Femur (tissue), 1 donor: ENCODE data around the gene ARHGEF6.
"Not testable (repeated sequence)": the region's sequence is repeated elsewhere in the genome, so short reads cannot be mapped to it uniquely, and the experiment has no call there.

Experiments
- DNase-seq: peaks from one replicate; pipeline ENCODE4 v3.0.0-alpha.2; 2017

ARHGEF6 gene

DNA sequence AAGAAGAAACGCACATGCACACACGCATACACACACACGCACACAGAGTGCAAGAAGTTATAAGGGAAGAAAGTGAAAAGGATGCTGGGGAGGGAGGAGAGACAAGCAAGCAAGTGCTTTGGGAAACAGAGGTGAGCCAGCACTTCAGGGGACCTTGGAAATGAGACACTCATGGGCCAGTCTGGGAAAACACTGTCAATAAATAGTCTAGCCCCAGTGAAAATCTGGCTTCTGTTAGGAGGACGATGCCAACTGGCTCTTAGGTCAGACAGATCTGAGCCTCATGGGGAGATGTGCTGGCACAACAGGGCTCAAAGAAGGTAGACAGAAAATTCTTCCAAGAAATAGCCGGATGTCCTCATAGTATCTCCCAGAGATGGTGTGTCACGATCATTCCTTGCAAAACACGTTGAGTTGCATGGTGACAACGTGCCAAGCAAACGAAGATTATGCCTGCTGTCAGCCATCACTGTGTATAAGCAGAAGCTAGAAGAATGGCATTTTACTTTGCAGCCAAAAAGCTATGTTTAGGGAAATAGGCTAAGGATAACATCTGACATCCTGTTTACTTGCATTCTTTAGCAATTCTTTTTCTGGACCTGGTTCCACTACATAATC, 557 bp upstream of the ARHGEF6 start:
- DNase-seq, result peak; percentile 18

DNA sequence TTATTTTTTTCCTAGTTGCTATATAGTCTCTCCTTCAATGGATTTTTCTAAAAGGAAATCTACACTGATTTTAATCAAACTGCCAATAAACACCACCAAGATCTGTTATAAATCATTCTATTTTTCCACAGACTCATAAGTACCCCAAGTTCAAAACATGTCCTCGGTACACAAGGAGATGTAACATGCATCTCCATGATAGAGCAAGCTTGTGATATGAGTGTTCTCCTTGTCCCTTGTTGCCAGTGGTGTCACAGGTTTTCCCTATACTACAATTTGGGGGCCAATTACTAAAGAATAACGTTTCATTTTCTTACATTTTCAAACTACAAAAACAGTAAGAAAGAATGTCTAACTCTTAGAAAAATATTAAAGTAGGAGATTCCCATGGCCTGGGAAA, 491 bp downstream of the ARHGEF6 start:
- no peak for DNase-seq

DNA sequence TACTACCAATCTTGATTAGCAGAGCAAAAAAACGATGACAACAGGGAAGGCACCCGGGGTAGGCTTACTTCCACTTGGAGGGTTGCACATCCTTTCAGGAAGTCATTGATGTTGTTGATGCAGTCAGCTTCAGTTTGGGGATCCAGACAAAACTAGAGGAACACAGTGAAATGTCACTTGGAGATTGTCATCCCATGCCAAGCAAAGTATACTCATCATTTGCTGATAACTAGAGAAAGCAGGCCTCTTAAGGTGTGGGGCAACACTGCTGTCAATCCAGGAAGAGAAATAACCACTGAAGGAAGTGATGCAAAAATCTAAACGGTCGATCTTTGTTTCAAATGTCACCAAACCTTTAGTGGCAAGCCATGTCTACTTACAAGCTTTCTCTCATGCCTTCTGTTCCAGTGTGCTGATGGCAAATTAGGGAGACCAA, 1.4 kb downstream of the ARHGEF6 start:
- no peak for DNase-seq

DNA sequence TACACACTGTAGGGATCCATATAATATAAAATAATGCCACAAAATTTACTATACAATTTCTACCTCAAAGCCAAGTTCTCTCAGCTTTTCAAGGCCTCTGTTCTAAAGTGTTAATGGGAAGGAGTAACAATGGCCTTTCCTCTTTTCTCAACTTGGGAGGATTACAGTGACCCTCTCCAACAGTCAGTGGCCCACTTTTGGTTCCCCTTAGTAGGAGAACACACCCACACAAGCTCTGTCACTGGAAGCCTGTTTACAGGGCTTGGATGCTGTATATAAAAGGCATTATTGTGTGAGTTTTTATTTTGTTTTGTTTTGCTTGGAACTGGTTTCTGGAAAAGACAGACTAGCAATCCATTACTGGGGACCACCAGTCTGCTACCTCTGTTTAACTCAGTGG, 1.8 kb downstream of the ARHGEF6 start:
- DNase-seq, result no peak

DNA sequence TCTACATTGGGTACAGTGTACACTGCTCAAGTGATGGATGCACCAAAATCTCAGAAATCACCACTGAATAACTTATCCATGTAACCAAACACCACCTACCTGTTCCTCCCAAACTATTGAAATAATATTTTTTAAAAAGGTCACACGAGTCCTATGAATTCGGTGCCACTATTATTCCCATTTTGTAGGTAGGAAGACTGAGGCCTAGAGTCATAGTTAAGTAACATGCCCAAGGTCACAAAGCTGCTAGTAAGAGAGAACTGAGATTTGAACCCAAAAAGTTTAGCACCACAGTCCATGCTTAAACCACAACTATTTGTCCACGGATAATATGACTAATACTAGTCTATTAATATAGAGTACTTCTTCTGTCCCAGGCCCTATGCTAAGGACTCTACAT, 2.7 kb downstream of the ARHGEF6 start:
- no peak for DNase-seq

DNA sequence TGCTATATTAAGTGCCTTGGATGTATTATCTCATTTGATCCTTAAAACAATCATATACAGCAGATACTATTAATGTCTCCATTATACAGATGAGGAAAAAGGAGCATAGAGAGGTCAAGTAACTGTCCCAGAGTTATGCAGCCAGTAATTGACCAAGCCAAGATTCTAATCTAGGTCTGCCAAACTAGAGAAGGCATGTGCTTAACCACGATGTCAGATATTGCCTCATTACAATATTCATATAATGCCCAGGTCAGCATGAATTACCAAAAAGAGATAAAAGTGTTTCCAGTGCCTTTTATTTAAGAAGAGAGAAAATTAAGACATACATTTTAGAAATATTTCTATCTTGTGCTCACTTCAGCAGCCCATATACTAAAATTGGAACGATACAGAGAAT, 7.1 kb downstream of the ARHGEF6 start:
- no peak for DNase-seq

DNA sequence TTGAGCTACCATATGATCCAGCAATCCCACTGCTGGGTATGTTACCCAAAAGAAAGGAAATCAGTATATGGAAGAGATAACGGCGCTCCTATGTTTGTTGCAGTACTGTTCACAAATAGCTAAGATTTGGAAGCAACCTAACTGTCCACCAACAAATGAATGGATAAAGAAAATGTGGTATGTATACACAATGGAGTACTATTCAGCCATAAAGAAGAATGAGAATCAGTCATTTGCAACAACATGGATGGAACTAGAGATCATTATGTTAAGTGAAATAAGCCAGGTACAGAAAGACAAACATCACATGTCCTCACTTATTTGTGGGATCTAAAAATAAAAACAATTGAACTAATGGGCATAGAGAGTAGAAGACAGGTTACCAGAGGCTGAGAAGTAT, 8.9 kb downstream of the ARHGEF6 start:
- DNase-seq, result not testable (repeated sequence)

DNA sequence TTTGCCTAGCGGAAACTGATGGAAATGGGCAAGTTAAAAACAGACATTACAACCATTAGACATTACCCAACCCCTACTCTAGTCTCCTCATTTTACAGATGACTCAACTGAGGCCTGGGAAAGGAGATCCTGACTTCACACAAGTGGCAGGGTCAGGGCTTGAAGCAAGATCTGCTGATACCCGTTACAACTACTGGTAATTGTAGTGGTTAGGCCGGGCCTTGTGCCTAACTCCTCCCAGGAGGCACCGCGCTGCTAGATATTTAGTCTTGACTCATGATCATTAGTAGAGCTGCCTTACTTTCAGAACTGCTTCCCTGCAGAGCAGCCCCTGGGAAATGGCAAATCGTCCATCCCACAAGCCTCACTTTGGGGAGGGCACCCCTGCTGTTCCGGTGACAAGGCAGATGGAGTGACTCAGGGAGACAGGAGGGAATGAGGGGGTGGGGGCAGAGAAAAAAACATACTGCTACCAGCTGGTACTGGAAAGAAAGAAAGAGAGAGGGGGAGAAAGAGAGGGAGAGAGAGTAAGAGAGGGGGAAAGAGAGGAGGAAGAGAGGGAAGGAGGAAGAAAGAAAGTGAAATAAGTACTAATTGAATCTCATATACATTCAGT, 12.2 kb downstream of the ARHGEF6 start:
- peak; percentile 46 for DNase-seq

DNA sequence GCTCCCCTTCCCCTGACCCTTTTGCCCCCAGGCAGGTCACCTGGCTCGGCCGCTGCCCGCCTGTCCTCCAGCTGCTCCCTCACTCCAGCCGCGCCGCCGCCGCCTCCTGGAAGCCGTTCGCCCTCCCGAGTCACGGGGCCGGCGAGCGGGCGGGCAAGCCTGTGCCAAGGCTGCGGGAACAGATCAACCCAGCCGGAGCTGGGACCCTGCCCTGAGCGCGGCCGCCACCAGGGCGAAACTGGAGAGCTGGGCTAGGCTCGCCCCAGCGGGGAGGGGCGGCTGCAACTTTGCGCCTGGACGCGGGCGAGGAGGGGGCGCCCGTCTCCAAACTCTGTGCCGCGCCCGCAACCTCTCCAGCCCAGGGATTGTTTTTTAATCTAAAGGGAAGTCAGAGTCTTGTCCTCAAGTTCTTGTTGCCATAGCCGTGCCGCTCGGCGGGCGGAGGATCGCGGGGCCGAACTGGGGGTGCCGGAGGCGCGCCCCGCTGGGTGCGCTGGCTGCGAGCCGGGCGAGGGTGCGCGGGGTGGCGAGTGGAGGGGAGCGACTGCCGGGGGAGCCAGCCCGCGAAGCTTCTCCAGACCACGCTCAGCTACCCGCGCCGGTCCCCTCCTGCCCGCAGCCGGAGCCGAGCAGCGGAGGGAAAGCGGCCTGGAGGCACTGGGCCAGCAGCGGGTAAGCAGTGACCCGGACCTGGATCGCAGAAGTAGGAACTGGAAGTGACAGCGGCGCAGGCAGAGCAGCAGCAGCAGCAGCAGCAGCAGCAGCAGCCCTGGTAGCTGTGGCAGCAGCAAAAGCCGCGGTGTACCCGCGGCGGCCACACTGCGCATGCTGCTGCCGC, 13.4 kb downstream of the ARHGEF6 start:
- peak; percentile 80 for DNase-seq

DNA sequence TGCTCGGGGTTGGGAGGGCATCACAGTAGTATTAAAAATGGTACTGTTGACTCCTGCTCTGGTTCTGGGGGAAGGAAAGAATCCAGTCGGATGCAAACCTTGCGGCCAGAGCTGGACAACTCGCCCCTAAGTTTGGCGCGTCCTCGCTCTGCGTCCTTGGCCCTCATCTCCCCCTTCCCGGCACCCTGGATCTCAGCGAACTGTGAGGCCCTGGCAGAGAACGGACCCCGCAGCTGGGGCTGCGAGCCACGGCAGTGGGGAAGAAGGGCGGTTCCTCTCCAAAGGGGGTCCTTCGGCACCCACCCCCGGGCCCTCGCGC, 14.0 kb downstream of the ARHGEF6 start:
- DNase-seq, result peak; percentile 34

DNA sequence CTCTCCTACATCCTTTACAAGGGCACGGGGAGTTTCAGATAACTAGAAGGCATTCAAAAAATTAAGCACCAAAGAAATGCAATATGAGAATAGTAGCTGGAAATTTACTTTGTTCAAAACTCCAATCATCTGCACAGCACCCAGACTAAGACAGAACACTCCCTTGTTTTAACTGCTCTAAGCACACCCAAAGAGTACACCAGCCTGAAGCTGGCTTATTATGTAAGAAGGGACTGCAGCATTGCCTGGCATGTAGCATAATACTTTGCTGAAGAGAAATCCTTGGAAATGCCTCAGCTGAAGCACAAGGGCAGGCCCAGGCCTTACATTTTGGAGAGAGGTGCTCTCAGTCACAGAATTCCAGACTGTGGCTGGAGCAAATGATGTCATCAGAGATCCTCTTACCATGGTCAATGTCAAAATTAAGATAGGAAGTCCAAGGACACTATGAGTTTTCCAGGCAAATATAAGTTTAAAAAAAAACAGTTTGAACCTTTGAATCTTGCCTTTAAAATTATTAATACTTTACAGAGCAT, 14.8 kb downstream of the ARHGEF6 start:
- peak; percentile 30 for DNase-seq

DNA sequence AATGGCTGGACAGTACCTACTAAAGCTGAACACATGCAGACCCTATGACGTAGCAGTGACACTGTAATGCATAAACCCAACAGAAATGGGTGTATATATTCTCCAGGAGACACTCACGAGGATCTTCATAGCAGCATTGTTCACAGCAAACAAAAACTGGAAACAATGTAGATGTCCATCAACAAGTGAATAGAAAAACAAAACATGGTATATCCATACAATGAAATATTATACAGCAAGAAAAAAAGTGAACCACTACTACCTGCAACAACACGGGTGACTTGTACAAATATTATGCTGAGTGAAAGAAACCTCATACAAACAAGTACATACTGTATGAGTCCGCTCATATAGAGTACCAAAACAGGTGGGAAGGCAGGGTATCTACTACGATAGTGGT, 16.5 kb downstream of the ARHGEF6 start:
- no peak for DNase-seq

DNA sequence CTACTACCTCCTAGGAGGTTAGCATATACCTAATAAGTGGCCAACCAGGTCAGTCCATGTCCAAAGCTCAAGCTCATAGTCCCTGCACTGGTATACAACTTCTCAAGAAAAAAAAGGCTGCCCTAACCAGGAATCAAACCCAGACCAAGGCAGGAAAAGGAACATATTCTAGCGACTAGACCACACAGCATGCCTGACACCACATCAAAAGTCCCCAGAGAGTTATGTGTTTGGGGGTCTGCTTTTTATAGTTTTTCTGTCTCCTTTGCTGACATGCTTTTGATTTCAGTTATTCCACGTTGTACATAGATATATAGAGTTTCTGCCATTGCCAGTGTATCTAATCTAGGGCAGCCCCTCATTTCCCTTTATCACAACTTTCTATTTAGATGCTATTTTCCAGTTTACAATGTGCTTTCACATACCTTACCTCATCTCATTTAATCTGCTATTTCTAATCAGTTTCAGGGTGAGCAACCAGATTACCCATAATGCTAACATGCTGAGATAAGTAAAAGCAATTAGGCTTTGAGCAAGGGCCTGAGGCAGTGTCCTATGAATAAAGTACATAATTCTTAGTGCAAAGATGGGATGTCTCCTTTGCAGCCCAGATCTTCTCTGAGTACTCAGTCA, 17.8 kb downstream of the ARHGEF6 start:
- no peak for DNase-seq

DNA sequence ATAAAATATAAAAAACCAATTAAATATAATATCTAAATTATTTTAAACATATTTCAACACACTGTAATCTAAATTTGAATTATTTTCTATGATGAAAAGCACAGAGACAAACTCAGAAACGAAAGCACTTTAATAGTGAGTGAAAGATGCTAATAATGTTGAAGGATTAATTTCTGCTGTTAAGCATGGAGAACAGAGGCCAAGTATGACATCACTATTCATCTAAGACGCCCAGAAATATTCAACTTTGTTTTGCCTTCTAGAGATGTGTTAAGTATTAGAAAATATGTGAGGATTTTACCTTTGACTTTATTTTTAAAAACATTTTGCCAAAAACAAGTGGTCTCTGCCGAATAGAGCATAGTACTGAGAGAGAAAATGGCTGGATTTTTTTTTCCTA, 19.3 kb downstream of the ARHGEF6 start:
- no peak for DNase-seq

DNA sequence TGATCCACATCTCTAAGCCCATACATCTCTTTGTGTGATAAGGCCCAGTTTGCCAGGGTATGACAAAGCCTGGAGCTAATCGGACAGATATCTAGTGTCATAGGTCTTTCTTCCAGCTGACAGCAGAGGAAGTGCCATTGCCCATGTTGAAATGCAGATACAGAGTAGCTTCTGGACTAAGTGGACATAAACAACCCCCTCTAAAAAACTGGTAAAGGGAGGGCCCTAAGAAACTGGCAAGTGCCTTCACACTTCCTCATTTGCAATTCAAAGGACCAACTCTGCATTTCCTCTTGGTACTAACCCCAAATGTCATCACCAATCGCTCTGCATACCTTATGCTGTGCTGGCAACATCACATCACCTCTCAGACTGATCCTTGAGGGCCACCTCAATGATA, 20.8 kb downstream of the ARHGEF6 start:
- DNase-seq, result no peak

DNA sequence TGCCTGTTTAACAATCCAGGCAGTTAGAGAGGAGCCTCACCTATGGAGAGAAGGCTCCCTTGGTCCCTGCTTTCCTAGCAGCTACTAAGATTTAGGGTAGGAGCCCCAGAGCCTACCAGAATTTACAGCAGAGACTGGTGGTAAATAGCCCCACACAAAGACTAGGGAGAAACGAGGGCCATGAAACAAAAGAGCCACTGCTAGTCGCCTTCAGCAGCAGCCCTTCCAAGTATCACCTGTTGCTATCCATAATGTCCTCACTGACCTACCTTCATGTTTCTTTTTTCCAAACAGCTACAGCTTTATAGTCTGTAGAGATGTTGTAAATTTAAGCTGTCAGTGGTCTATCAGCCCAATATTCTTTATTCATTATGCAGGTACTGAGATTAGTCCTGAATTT, 25.3 kb downstream of the ARHGEF6 start:
- DNase-seq, result no peak

DNA sequence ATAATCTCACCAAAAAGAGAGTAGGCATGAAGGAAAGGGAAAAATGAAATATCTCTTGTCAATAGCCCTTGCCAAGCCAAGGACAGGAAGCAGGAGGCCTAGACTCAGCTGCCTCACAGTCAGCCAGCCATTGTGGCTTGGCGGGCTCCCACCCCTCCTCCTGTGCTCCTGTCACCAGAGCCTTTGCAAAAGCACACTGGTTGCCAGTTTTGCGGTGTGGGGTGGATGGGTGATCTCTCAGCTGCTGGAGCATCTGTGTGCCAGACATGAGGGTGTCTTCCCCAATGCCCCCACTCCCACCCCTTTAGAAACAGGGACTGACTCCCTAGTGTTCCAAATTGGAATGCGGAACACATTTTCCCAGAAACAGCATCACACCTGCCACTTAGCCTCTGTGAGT, 26.1 kb downstream of the ARHGEF6 start:
- DNase-seq, result peak; percentile 83

DNA sequence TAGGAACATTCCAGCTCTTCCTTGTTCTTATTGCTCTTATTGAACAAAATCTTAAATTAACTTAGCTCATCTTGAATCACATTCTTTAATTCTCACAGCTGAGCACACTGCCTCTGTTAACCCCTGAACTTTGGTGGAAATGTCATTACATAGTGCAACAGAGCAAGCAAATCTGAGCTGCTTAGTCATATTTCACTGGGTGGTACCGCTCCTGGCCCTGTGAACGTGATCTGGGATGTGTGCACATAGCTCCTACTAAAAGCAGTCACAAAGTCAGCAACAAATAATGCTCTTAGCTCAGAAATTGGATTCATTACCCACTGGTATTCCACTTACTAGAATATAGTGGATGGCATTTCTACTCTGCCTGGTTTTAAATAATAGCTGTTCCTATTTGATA, 27.9 kb downstream of the ARHGEF6 start:
- DNase-seq, result no peak

DNA sequence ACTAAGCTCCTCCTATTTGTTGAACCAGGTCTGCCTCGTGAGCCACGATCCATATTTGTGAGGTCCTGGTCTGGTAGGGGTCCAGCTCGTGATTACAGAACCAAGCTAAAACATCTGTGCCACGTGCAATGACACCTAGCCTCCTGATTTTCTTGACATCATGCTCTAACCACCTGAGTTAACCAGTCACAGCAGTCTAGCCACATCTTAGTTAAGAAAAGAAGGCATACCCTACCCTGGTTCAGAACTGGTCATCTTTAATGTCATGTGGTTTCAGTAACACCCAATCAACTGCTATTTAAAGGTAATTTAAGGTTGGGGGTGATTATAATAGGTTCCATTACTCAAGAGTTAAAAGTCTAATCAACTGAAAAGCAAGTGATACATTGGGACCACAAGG, 28.4 kb downstream of the ARHGEF6 start:
- DNase-seq, result no peak

DNA sequence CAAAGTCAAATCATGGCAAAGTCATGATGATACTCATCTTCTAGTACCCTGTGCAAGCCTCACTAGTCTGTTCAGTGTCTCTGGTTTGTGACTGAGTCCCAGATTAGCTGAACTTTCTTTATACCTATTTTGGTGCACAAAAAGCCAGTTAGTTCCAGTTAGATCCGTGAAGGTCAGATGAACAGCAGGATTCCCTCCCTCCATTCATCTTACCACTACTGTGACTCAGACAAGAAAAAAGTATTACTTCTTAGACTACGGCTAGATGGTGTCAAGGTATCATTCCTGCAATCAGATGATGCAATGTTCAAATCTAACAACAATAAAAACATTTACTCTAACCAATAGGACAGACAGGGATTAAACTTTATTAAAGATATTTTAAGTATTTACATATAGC, 30.4 kb downstream of the ARHGEF6 start:
- no peak for DNase-seq

DNA sequence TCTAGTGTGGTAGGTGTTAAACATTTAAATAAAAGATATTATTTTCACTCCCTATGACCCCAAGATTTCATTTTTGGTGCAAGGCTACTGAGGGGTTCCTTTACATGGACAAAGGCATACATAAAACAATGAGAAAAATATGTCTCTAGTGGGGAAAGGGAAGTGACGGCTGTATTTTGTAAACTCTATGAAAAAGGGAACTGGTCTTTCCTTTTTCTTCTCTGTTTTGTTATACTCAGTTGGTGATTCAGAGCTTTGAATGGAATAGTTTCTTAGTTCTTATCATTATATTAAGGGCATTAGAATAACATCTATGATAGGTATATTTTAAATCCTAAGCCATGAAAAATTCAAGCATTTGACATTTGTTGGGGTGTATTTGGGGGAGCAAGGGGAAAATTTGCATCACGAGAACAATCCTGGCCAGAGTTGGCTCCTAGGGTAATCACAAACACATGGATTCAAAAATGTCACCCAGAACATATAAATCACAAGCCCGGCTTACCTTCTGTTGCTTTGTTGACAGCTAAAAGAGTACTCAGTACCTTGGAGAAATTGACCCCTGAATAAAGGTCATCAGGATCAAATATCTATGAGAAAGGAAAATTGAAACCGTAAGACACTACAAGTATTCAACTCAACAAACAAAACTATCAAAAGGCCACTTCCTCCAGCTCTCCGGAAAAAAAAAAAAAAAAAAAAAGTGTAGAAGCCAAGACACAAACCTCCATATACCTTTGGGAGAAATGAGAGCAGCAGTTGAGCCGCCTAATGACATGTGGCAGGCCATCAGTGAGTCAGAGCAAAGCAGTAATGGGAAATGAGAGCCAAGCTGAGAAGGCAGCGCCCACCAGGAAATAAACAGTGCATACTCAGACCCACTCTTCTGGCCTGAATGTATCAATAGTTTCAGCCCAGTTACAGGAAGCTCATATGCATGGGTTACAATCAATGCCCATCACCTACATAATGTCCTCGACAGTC, 33.4 kb downstream of the ARHGEF6 start:
- DNase-seq, result no peak
